HG02938 (cell line): Measurements from ENCODE around the gene HSD17B14.
A peak's percentile ranks its signal among the peaks of the same experiment; 100 is the strongest.
"Not testable (repeated sequence)": the region's sequence is repeated elsewhere in the genome, so short reads cannot be mapped to it uniquely, and the experiment has no call there.

Experiments
- ATAC-seq: cut with Tn5 transposase; IDR thresholded peaks from one replicate; pipeline ENCODE4 v1.9.1; 2021; ENCODE audit warnings: mild to moderate bottlenecking, moderate library complexity; ENCODE audit not compliant: unreplicated experiment

Gene HSD17B14

DNA sequence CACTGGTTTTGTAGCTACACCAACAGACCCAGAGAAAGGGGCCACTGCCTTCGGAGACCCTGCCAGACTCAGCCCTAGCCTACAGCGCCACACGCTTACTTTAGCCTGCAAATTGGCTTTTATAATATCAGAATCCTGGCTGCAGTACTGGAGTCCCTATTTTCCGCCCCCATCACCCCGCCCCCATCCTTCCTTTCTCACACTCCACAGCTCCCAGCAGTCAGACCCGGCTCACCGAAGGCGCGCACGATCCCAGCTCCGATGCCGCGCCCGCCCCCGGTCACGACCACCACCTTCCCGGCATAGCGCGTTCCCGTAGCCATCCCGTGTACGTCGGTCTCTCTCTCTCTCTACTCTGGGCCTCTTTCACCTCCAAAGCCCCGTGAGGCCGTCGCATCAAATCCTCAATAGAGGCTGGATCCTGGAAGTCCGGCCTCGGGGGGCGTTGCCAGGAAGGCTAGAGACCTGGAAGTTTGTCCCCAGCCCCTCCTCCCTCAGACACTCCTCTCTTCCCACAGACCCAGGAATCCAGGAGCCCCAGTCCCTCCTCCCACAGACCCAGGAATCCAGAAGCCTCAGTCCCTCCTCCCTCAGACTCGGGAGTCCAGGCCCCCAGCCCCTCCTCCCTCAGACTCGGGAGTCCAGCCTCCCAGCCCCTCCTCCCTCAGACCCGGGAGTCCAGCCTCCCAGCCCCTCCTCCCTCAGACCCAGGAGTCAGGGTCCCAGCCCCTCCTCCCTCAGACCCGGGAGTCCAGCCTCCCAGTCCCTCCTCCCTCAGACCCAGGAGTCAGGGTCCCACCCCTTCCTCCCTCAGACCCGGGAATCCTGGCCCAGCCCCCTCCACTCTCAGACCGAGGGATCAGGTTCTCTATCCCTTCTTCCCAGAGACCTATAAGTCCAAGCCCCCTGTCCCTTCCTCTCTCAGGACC lies at the start of gene HSD17B14:
HSD17B14 (minus strand) TSS at position 403 of the 929 bp plus-strand sequence; CDS start at position 323, 80 bp downstream.
- no peak for ATAC-seq

DNA sequence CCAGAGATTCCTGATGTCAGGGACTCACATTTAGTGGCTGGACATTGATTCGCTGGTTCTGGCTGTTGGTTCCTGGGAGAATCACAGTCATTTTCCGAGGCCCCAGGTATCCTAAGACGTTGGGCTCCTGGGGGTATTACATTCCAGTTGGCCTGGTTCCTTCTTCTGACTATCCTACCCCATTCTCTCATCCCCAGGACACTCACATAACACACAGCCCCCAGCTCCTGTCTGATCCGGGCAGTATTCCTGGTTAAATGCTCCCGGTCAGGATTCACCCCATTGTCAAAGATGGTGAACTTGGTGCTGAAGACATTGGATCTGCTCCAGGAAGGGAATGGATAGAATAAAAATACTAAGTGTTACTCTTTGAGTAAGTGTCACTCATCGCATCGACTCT lies 47.4 kb upstream of the HSD17B14 start:
- ATAC-seq, result no peak

DNA sequence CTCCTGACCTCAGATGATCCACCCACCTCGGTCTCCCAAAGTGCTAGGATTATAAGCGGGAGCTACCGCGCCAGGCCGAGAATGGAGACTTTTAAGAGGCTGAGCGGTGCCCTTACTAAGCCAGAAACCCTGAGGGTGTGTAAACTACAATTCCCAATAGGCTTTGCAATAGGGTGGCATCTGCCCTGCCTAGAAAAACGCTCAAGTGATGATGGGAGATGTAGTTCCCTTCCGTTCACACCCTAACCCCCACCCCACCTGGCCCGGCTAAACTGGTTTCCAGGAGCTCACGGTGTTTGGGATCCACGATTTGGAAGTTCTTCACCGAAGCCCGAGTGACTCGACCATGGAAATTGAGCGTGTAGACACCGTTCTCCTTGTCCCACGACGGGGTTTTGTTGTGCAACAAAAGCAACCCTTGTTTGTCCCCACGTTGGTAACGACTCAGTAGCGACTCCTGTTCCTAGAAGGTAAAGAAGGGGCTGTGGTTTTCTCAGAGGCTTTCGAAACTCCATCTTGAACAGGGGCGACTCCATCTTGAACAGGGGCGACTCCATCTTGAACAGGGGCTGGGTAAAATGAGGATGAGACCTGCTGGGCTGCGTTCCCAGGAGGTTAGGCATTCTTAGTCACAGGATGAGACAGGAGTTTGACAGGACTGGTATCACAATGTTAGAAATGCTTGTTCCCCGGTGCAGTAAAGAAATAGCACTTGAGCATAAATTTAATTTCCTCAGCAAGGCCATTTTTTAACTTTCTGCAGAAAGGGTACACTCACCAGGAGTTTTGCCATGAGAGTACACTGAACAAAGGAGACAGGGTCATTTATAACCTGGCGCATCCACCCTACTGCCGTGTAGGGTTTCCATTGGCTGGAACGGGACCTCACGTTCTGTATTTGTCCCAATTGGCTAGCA lies 45.7 kb upstream of the HSD17B14 start:
- ATAC-seq, result no peak

- ATAC-seq, result not testable (repeated sequence)
These were observed 43.4 kb upstream of the HSD17B14 start for GRCh38 chr19:48879696-48880095.

- ATAC-seq, result no peak
These were observed 42.8 kb upstream of the HSD17B14 start for GRCh38 chr19:48879025-48879637.

GRCh38 chr19:48878196-48879024 lies 42.1 kb upstream of the HSD17B14 start:
- ATAC-seq, result no peak

- no peak for ATAC-seq
These were observed 41.5 kb upstream of the HSD17B14 start for GRCh38 chr19:48877855-48878195.

DNA sequence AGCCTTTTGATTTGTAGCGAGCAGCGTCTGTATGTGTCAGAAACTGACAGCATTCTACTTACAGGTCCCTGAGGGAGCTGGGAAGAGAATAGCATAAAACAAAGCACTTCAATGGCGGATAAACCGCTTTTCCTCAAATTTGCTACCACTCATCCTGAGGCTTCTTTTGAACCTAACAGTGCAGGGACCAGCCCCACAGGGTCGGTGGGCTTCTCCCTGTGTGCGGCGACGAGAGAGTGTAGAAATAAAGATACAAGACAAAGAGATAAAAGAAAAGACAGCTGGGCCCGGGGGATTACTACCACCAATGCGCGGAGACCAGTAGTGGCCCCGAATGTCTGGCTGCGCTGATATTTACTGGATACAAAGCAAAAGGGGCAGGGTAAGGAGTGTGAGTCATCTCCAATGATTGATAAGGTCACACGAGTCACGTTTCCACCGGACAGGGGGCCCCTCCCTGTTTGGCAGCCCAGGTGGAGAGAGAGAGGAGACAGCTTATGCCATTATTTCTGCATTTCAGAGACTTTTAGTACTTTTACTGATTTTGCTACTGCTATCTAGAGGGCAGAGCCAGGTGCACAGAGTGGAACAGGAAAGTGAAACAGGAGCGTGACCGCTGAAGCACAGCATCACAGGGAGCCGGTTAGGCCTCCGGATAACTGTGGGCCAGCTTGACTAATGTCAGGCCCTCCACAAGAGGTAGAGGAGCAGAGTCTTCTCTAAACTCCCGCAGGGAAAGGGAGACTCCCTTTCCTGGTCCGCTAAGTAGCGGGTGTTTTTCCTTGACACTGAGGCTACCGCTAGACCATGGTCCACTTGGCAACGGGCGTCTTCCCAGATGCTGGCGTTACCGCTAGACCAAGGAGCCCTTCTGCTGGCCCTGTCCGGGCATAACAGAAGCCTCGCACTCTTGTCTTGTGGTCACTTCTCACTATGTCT lies 40.0 kb upstream of the HSD17B14 start:
- ATAC-seq, result not testable (repeated sequence)

DNA sequence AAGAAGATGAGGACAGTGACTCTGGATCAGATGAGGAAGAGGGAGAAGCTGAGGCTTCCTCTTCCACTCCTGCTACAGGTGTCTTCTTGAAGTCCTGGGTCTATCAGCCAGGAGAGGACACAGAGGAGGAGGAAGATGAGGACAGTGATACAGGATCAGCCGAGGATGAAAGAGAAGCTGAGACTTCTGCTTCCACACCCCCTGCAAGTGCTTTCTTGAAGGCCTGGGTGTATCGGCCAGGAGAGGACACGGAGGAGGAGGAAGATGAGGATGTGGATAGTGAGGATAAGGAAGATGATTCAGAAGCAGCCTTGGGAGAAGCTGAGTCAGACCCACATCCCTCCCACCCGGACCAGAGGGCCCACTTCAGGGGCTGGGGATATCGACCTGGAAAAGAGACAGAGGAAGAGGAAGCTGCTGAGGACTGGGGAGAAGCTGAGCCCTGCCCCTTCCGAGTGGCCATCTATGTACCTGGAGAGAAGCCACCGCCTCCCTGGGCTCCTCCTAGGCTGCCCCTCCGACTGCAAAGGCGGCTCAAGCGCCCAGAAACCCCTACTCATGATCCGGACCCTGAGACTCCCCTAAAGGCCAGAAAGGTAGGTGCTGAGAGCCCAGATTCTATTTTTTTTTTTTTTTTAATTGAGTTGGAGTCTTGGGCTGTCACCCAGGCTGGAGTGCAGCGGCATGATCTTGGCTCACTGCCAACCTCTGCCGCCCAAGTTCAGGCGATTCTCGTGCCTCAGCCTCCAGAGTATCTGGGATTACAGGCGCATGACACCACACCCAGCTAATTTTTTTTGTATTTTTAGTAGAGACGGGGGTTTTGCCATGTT lies 38.2 kb upstream of the HSD17B14 start:
- no peak for ATAC-seq

- no peak for ATAC-seq
These were observed 37.4 kb upstream of the HSD17B14 start for GRCh38 chr19:48873476-48874302.

- ATAC-seq, result no peak
These were observed 36.7 kb upstream of the HSD17B14 start for GRCh38 chr19:48872884-48873475.

DNA sequence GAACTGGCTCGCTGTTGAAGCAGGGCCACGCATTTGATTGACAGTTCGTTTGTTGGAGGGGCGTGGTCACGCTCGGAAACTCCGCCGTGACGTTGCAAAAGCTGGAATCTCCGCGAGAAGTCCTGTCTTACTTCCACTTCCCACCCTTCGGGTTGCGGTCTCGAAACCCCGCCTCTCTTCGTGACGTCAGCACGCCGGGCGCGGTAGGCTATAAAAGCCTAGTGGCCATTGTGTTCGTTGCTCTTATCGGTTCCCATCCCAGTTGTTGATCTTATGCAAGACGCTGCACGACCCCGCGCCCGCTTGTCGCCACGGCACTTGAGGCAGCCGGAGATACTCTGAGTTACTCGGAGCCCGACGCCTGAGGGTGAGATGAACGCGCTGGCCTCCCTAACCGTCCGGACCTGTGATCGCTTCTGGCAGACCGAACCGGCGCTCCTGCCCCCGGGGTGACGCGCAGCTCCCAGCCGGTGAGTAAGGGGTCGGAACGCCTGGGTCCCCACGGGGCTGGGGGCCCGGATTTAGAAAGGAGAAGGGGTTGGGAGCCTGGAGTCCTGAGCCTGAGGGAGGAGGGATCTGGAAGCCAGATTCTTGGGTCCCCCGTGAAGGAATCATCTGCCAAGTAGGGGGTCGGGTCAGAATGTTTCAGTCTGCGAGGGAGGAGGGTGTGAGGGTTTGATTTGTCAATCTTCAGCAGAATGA lies 36.0 kb upstream of the HSD17B14 start, which contains the start of gene PPP1R15A:
PPP1R15A (plus strand) TSS at position 240 of the 702 bp plus-strand sequence. CDS start 813 bp downstream, outside the sequence.
- peak; percentile 48 for ATAC-seq

- ATAC-seq, result not testable (repeated sequence)
These were observed 35.3 kb upstream of the HSD17B14 start for GRCh38 chr19:48871471-48872181.

DNA sequence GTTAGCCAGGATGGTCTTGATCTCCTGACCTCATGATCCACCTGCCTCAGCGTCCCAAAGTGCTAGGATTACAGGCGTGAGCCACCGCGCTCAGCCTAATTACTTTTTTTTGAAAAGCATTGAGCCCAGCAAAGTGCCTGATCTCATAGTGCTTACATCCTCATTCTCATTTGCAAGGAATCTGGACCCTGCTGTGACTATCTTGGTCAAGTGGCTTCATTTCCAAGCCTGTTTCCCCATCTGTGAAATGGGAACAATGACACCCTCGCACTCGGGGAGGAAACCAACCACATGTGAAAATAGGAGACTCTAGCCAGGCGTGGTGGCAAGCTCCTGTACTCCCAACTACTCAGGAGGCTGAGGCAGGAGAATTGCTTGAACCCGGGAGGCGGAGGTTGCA lies 33.8 kb upstream of the HSD17B14 start:
- no peak for ATAC-seq

GRCh38 chr19:48868114-48868886 lies 32.0 kb upstream of the HSD17B14 start, which contains the start of gene PLEKHA4:
Gene PLEKHA4, minus strand, starts transcription at chr19:48868617. Its CDS starts 997 bp downstream, at chr19:48867620.
- ATAC-seq, result no peak
